ENCODE data around the gene IL21R.

DNA sequence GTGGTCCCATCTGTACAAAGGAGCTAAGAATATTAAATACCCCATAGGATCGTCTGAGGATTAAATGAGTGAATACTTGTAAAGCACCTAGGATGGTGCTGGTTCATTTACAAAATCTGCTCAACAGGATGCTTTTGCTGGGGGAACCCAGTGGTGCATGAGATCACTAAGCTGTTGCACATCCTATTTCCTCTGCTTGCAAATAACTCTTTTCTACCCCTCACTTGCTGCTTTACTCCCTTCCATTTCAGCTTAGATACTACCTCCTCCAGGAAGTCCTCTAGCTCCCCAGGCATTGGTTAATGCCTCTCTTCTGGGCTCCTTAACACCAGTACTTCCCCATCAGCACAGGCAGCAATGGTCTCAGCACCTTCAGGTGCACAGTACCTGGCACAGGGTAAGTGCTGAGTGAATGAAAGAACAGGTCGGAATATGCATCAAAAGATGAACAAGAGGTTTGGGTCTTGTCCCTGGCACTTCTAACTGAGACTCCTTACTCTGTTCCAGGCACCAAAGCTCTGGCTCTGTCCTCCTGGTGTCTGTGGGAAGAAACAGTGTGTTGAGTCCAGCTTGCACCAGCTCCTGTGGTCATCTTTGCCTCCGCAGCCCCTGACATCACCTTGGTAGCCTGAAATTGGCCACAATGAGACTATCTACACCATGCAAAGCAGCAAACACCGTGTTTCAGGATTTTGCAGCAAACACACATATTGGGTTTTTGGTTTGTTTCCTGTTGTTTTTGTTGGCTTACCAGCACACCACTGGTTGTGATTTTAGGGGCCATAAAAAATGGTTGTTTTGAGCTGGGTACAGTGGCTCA, 24.1 kb upstream of the IL21R start:
- TF ChIP-seq DPF2 (IDR thresholded peaks at IDR 0.05) = no peak
- no peak for TF ChIP-seq ZBED1 (IDR thresholded peaks at IDR 0.05)
- TF ChIP-seq, protein P1, sequence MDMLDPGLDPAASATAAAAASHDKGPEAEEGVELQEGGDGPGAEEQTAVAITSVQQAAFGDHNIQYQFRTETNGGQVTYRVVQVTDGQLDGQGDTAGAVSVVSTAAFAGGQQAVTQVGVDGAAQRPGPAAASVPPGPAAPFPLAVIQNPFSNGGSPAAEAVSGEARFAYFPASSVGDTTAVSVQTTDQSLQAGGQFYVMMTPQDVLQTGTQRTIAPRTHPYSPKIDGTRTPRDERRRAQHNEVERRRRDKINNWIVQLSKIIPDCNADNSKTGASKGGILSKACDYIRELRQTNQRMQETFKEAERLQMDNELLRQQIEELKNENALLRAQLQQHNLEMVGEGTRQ (CRISPR knock-in tag; IDR thresholded peaks at IDR 0.05) = no peak
- TF ChIP-seq TCF7L2 (IDR thresholded peaks at IDR 0.05; ENCODE audit: low read depth, low read length) = no peak
- no peak for TF ChIP-seq ZNF707 (CRISPR knock-in tag; conservative IDR thresholded peaks at IDR 0.05)
- no peak for TF ChIP-seq RAD21 (CRISPR knock-in tag; conservative IDR thresholded peaks at IDR 0.05 in 1 of 2, IDR thresholded peaks at IDR 0.05 in 1 of 2)
- TF ChIP-seq RFX5 (IDR thresholded peaks at IDR 0.05; ENCODE audit: low read depth, low read length) = no peak
